ENCODE data around the gene DEAF1.

- TF ChIP-seq POLR2A (IDR thresholded peaks at IDR 0.05; ENCODE audit: low read depth, low read length): no peak
- TF ChIP-seq TAF1 (IDR thresholded peaks at IDR 0.05; ENCODE audit: low read depth, low read length): no peak
These were observed 68.3 kb downstream of the DEAF1 start, which contains the start of gene SCT for GRCh38 chr11:626475-627307.
